GM19372 (cell line): ENCODE data around the gene MYL4.

Experiments used
- ATAC-seq: cut with Tn5 transposase; IDR thresholded peaks from one replicate; pipeline ENCODE4 v1.9.1; 2021; ENCODE audit warnings: mild to moderate bottlenecking, low read depth, moderate library complexity; ENCODE audit not compliant: unreplicated experiment

MYL4 gene

GRCh38 chr17:47239619-47239966 lies 30.4 kb downstream of the MYL4 start:
- no peak for ATAC-seq

DNA sequence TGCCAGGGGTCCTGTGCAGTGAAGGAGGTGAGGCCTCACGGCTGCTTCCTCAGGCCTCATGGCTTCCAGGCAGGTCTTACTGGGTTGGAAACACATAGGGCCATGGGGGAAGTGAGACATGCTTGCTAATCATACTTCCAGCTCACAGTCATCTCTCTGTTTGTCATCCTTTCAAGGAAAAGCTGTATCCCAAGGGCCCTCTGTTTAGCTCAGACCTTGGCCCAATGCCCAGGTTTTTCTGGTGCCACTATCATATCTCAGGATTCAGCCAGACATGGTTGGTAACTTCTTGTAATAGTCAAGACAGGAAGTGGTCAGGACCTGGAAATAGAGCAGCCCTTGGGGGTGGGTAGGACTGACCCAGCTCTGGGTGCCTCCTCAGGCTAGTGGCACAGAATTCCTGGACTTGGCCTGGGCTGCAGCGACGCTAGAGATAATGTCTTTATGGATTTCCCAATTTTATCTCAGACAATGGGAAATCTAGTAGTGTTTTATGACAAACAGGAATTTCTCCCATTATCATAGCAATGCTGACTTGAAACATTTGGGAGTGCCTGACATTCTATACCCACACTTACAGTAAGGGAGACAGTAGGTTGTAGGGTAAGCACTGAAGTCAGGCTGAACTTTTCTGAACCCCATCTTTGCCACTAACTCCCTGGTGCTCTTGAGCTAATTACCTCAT lies 31.0 kb downstream of the MYL4 start:
- ATAC-seq = no peak

DNA sequence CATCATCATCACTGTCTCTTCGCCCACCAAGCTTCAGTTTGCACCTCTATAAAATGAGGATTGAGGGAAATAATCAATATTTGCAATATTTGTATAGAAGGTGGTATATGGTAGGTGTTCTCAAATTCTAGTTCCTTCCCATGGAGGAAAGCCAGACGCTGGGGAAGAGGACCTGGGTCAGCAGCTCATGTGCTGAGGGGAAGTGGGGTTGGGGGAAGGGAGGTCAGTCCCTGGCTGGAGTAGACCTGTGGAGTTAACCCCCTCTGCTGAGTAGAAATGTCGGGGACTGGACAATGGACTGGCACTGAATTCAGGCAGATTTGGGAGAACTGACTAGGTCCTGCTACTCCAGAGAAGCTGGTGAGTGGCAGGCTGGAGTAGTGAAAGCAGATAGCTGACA lies 31.7 kb downstream of the MYL4 start:
- ATAC-seq = no peak

DNA sequence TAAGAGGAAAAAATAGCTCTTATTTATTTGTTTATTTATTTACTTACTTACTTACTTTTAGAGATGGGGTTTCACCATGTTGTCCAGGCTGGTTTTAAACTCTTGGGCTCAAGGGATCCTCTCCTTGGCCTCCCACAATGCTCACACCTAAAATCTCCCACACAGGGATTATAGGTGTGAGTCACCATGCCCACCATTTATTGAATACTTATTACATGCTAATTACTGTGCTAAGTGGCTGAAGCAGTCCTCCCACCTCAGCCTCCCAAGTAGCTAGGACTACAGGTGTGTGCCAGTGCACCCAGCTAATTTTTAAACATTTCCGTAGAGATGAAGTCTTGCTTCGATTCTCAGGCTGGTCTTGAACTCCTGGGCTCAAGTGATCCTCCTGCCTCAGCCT lies 33.5 kb downstream of the MYL4 start:
- no peak for ATAC-seq

DNA sequence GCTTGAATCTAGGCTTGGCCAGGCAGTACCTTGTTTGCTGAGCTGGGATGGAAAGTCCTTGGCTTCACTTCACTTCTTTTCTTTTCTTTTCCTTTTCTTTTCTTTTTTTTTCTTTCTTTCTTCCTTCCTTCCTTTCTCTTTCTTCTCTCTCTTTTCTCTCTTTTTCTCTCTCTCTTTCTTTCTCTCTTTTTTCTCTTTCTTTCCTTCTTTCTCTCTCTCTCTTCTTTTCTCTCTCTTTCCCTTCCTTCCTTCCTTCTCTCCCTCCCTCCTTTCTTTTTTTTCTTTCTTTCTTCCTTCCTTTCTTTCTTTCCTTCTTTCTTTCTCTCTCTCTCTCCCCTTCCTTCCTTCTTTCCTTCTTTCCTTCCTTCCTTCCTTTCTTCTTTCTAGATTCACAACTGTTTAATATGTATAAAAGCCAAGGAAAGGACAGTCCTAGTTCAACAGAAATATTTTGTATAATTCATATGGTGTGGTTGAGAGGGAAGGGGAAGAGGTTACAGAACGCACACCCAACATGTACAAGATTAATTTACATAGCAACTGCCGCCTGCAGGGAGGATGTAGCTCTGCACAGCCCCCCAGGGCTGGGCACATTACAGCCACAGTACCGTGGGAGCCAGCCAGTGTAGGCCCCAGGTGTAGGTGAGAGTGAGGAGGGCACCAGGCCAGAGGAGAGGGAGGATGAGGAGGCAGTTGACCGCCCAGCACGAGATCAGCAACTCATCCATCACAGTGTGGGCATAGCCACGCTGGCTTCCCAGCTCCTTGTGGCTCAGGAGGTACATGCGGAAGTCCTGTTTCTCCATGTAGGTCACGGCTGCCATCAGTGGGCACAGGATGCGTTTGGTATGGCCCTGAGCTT lies 34.8 kb downstream of the MYL4 start:
- ATAC-seq = no peak

- ATAC-seq = no peak
These were observed 35.5 kb downstream of the MYL4 start for GRCh38 chr17:47244697-47245096.

DNA sequence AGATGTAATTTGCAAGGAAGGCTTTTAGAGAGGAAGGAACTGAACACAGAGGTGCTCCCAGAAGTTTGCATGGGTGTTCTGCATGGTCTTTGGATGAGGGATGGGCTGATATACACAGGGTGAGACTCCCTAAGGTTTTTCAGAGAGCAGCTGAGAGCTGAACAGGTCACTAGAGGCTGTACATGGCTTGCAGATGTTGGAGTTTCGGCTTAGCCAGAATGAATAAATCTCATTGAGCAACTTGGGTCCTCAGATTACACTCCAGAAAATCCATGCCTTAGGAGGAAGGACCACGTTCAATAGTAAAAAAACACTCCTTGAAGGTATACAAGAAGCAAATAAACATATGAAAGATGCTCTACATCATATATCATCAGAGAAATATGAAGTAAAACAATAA lies 37.0 kb downstream of the MYL4 start:
- no peak for ATAC-seq

DNA sequence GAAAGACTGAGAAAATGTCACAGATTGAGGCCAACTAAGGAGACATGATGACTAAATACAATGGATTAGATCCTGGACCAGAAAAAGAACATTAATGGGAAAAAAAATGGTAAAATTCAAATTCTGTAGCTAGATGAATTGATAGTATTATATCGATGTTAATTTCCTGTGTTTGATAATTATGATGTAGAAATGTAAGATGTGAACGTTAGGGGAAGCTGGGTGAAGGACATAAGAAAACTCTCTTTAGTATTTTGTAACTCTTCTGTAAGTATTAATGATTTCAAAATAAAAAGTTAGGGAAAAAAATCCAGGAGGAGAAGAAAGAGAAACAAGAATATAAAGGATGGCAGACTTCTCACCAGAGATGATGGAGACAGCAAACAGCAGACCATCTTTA lies 41.7 kb downstream of the MYL4 start:
- ATAC-seq = no peak

DNA sequence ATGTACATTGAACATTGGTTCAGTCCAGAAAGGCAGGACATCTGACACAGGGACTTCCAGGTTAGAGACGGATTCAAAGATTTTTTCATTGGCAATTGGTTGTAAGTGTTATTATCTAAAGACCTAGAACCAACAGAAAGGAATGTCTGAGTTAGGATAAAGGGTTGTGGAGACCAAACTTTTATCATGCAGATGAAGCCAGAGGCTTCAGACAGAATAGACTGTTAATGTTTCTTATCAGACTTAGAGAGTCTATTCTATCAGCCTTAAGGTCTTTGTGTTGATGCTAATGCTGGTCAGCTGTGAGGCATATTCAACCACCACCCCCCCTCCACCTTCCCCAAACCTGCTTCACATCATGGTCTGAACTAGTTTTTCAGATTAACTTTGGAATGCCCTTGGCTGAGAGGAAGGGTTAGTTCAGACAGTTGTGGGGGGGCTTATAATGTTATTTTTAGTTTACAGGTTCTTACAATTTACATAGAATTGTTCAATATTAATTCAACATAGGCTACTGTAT lies 42.3 kb downstream of the MYL4 start:
- ATAC-seq = no peak

- no peak for ATAC-seq
These were observed 43.1 kb downstream of the MYL4 start for GRCh38 chr17:47252209-47252608.

DNA sequence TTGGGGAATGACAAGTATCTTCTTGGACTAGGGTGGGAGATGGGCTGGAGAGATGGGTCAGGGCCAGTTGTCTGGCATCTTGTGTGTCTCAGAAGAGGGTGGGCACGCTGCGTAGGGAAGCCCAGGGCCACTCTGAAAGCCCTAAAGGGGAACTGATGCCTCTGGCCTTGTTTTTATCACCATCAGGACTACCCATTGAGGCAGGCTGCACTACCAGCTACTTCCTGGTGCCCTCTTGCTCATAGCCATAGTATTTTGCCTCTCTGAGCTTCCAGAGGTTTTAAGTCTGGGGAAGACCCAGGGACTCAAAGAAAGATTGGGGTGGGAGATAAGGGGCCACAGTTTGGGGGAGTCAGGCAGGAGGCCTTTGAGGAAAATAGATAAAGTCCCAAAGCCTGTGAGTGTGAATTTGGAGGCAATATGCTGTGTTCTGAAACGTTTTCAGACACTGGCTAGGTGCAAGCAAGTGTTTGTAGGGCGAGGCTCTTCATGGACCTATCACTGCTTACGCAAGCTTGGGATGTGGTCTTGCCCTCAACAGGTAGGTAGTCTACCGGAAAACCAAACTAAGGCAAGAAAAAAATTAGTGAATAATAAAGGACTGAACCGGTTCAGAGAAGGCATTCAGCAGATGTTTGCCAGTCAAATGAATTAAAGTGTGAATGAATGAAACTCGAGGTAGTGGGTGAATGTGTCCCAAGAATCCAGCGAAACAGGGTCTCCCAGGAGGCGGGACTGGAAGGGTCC lies 43.8 kb downstream of the MYL4 start:
- no peak for ATAC-seq

DNA sequence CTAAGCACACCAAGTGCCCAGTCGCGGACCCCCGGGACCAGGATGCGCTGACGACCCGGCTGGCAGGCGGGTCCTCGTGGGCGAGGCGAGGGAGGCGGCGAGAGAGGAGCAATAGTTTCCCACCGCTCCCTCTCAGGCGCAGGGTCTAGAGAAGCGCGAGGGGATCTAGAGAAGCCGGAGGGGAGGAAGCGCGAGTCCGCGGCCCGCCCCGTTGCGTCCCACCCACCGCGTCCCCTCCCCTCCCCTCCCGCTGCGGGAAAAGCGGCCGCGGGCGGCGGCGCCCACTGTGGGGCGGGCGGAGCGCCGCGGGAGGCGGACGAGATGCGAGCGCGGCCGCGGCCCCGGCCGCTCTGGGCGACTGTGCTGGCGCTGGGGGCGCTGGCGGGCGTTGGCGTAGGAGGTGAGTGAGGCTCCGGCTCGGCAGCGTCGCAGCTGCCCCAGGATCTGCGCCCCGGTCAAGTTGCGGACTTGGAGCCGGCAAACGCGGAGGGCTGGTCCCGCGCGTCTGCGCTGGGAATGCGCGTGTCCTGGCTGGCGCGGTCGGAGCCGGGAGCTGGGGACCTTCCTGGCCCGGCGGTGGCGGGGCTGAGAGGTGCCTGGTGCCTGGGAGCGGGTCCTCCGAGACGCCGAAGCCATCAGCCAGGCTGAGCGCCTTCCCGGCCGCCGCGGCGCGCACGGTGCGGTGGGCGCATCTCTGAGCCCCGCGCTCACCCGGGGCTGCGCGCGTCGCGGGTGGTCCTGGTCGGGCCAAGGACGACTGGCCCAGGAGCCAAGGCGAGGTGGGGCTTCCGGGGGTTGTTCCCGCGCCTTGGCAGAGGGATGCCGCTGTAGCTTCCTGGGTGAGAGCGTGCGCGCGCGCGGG lies 44.6 kb downstream of the MYL4 start, which contains the start of gene ITGB3:
Gene ITGB3, plus strand, starts transcription at position 287 of the 862 bp plus-strand sequence. Its CDS starts 35 bp downstream, at position 322.
- peak; percentile 87 for ATAC-seq

- ATAC-seq = no peak
These were observed 45.3 kb downstream of the MYL4 start for GRCh38 chr17:47254403-47254943.

GRCh38 chr17:47257651-47258339 lies 48.6 kb downstream of the MYL4 start:
- no peak for ATAC-seq

DNA sequence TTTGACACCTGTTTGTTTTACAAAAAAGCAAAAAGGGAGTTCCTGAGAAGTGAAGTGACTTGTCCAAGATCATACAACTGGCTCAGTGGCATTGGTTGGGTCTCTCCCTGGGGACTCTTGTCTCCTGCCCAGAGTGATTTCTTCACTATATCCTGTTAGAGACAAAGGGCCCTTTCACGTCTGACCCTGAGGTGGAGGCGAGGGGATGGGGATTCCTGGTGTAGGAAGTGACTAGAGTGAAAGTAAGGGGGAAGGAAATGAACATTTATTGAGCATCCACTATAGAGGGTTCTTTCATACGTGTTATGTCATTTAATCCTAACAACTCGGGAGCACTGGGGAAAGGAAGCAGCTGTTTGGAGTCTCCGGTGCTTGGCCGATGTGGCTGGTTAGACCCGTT lies 53.4 kb downstream of the MYL4 start:
- no peak for ATAC-seq

DNA sequence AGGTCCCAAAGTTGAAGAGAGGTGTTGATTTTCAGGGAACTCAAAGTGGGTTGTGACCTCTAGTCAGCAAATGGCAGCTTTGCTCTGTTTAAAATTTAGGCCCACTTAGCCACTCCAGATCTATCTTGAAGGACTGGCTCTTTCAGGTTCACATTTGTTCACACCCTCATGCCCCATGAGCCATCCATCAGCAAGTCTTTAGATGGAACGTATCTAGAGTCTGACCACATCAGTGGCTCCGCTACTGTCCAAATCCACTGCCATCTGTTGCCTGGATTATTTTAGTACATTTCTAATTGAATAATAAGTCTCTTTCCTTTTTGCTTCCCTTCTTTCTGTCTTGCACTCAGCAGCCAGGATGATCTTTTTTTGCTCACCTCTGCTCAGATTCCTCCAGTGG lies 55.0 kb downstream of the MYL4 start:
- no peak for ATAC-seq

DNA sequence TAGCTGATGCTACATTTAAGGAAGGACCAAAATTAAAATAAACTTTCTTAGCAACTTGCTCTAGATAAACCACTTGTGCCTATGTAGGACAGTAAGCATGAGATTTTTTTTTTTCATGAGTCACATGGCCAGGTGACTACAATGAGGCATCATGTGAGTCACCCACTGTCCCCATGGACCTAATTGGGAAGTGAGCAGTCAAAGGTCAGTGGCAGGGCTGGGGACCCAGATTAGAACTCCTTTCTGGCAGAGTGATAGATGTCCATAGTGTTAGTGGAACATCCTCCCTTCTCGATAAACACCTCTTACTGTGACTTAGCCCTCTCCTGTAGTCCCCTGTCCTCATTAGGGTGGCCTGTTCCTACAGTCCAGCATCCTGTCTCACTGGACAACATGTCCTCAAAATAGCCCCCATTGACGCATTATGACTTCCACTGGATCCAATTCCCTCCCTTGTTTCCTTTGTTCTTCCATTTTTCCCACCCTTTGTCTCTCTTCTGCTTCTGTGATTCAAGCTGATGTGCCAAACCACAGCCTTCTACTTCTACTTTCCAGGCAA lies 56.9 kb downstream of the MYL4 start:
- ATAC-seq = no peak

DNA sequence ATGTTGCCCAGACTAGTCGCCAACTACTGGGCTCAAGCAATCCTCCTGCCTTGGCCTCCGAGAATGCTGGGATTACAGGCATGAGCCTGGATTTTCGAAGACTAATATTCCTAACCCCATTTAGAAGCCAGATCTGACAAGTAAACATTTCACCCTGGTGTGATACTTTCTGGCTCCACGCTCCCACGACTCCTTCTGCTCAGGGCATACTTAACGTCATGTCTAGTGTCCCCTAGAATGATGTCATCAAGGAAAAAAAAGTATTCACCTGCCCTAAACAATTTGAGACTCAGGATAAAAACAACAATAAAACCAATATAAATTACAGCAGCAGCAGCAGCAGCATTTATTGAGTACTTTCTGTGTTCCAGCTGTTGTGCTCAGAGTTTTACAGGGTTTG lies 57.6 kb downstream of the MYL4 start:
- no peak for ATAC-seq

- ATAC-seq = no peak
These were observed 58.2 kb downstream of the MYL4 start for GRCh38 chr17:47267354-47267828.
